ENCODE measurements around the gene RNPS1. TPM values are rescaled to one million over a fixed set of nuclear protein-coding genes. Genes with fewer than 3 reads are reported as not detected.
"Not testable (repeated sequence)": the region's sequence is repeated elsewhere in the genome, so short reads cannot be mapped to it uniquely, and the experiment has no call there.

The RNPS1 gene
- total RNA-seq, 1 donor from 2014 or later, result 369 TPM

GRCh38 chr16:2243781-2244180 lies 24.1 kb downstream of the RNPS1 start:
- H3K4me3 Mint-ChIP-seq (ENCODE audit: low read depth), result no peak overlapping the region
- no peaks in the 10 kb centered on the region for H3K4me1 Mint-ChIP-seq (ENCODE audit: low read depth)
- intact Hi-C loops (cut with micrococcal nuclease), result no loop called here
- H3K27ac Mint-ChIP-seq, result no peak overlapping the region
- H3K27me3 Mint-ChIP-seq (ENCODE audit: low read depth), result no peaks in the 10 kb centered on the region
- no peak for DNase-seq (ENCODE audit: low spot score)
- H3K36me3 Mint-ChIP-seq (ENCODE audit: low read depth), result peaks cover 15% of the 10 kb centered on the region
- H3K9me3 Mint-ChIP-seq, result no peaks in the 10 kb centered on the region

DNA sequence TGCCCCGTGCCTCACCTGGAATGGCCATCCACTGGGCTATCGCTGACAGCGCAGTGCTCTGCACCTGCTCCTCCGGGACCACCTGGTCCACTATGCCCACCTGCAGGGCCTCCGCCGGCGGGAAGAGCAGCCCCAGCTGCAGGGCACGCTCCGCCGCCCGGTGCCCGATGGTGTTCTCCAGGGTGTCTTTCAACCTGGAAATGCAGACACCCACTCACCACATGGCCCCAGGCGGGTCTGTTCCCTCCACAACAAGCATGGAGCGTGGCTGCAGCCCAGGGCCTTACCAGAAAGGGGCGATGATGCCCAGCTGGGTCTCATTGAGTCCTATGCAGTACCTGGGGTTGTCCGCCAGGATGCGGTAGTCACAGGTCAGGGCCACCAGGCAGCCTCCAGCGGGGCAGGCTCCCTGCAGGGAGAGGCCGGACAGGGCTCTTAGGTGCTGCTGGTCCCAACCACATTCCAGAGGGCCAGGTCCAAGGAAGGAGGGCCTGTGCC lies 24.8 kb downstream of the RNPS1 start:
- H3K9me3 Mint-ChIP-seq, result no peaks in the 10 kb centered on the region
- H3K27ac Mint-ChIP-seq, result no peak overlapping the region
- H3K27me3 Mint-ChIP-seq (ENCODE audit: low read depth), result no peaks in the 10 kb centered on the region
- intact Hi-C loops (cut with micrococcal nuclease), result no loop called here
- H3K4me1 Mint-ChIP-seq (ENCODE audit: low read depth), result no peaks in the 10 kb centered on the region
- H3K36me3 Mint-ChIP-seq (ENCODE audit: low read depth), result peaks cover 15% of the 10 kb centered on the region
- no peak overlapping the region for H3K4me3 Mint-ChIP-seq (ENCODE audit: low read depth)
- DNase-seq (ENCODE audit: low spot score), result no peak

DNA sequence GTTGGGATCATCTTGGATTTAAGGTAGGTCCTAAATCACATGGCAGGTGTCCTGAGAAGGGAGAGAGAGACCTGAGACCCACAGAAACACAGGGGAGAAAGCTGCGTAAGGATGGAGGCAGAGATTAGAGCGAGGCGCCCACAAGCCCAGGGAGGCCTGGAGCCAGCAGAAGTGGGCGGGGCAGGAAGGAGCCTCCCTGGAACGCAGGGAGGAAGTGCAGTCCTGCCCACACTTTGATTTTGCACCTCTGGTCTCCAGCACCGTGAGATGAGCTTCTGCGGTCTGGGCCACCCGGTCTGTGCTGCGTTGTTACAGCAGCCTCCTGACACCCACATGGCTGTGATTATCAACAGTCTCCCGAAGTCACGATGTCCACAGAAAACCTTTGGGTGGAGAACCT lies 25.3 kb downstream of the RNPS1 start:
- peaks cover 15% of the 10 kb centered on the region for H3K36me3 Mint-ChIP-seq (ENCODE audit: low read depth)
- no peaks in the 10 kb centered on the region for H3K4me1 Mint-ChIP-seq (ENCODE audit: low read depth)
- intact Hi-C loops (cut with micrococcal nuclease), result no loop called here
- no peaks in the 10 kb centered on the region for H3K27me3 Mint-ChIP-seq (ENCODE audit: low read depth)
- no peak overlapping the region for H3K27ac Mint-ChIP-seq
- H3K9me3 Mint-ChIP-seq, result no peaks in the 10 kb centered on the region
- DNase-seq (ENCODE audit: low spot score), result no peak
- no peak overlapping the region for H3K4me3 Mint-ChIP-seq (ENCODE audit: low read depth)

DNA sequence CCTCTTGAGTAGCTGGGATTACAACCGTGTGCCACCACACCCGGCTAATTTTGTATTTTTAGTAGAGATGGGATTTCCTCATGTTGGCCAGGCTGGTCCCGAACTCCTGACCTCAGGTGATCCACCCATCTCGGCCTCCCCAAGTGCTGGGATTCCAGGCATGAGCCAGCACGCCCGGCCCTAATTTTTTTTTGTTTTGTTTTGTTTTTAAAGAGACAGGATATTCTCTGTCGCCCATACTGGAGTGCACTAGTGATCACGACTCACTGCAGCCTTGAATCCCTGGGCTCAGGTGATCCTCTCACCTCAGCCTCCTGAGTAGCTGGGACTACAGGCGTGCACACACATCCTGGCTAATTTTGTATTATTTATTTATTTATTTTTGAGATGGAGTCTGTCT lies 27.6 kb downstream of the RNPS1 start:
- intact Hi-C loops (cut with micrococcal nuclease); H3K4me1 Mint-ChIP-seq (ENCODE audit: low read depth); H3K27ac Mint-ChIP-seq; H3K27me3 Mint-ChIP-seq (ENCODE audit: low read depth); DNase-seq (ENCODE audit: low spot score); H3K9me3 Mint-ChIP-seq; H3K4me3 Mint-ChIP-seq (ENCODE audit: low read depth): not testable (repeated sequence)
- H3K36me3 Mint-ChIP-seq (ENCODE audit: low read depth), result peaks cover 10% of the 10 kb centered on the region

DNA sequence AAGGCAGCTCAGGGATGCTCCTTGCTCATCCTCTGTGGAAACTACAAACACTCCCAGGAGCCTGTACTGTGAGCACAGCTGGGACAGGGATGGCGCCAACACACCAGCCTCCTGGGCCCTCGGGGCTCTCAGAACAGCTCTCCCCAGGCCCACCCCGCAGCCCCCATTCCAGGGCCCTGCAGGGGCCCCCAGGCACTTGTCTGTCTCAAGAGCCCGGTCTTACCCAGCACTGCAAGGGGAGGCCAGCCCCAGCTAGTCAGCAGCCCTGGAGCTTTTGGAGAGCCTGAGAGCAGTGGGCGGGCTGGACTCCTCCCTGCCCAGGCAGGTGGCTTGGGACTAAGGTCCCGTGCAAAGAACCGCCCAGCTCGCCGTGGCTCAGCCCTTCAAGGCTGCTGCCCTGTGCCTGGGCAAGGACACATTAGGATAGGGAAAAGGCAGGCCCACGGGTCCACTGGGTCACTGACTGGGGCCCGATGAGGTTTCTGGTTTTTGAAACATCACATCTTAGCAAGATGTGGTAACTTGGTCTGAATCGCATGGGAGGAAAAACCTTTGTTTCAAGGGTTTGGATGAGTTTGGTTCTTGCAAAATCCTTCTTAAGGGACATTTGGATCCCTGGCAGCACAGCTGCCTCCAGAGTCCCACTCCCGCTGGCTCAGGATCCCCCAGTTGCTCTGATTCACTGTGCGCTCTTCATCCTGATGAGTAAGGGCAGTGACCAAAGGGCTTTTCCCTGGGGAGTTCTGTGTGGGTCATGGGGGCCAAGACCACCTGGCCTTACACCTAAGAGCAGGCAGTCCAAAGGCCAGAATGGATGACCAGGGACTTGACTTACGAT lies 28.9 kb downstream of the RNPS1 start:
- Mint-ChIP-seq H3K9me3 (no peaks in the 10 kb centered on the region), H3K36me3 (ENCODE audit: low read depth) (peaks cover 15% of the 10 kb centered on the region), H3K27me3 (ENCODE audit: low read depth) (no peaks in the 10 kb centered on the region), H3K4me1 (ENCODE audit: low read depth) (no peaks in the 10 kb centered on the region), H3K27ac (no peak overlapping the region), H3K4me3 (ENCODE audit: low read depth) (no peak overlapping the region)
- intact Hi-C loops (cut with micrococcal nuclease), result no loop called here
- DNase-seq (ENCODE audit: low spot score), result no peak

- no peak overlapping the region for H3K4me3 Mint-ChIP-seq (ENCODE audit: low read depth)
- intact Hi-C loops (cut with micrococcal nuclease), result no loop called here
- no peak for DNase-seq (ENCODE audit: low spot score)
- peaks cover 15% of the 10 kb centered on the region for H3K36me3 Mint-ChIP-seq (ENCODE audit: low read depth)
- no peaks in the 10 kb centered on the region for H3K4me1 Mint-ChIP-seq (ENCODE audit: low read depth)
- no peaks in the 10 kb centered on the region for H3K9me3 Mint-ChIP-seq
- no peak overlapping the region for H3K27ac Mint-ChIP-seq
- no peaks in the 10 kb centered on the region for H3K27me3 Mint-ChIP-seq (ENCODE audit: low read depth)
These were observed 29.6 kb downstream of the RNPS1 start for GRCh38 chr16:2238150-2238837.

DNA sequence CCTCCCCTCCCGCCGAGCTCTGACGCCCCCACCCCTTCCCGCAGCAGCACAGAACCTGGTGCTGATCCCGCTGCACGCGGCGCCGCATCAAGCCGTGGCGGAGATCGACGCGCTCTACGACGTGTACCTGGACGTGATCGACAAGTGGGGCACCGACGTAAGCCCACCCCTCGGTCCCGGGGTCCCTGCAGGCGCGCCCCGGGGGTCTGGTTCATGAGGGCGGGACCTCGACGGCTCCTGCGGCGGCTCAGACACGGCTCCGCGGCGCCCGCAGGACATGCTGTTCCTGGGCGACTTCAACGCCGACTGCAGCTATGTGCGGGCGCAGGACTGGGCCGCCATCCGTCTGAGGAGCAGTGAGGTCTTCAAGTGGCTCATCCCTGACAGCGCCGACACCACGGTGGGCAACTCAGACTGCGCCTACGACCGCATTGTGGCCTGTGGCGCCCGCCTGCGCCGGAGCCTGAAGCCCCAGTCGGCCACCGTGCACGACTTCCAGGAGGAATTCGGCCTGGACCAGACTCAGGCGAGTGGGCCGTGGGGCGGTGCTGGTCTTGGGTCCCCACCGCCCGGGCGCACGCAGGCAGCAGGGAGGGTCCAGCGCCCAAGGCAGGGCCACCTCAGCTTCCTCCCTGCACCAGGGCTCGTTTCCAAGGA lies 30.3 kb downstream of the RNPS1 start:
- intact Hi-C loops (cut with micrococcal nuclease), result no loop called here
- Mint-ChIP-seq H3K27ac (no peak overlapping the region), H3K4me1 (ENCODE audit: low read depth) (no peaks in the 10 kb centered on the region), H3K4me3 (ENCODE audit: low read depth) (no peak overlapping the region), H3K36me3 (ENCODE audit: low read depth) (peaks cover 15% of the 10 kb centered on the region), H3K27me3 (ENCODE audit: low read depth) (no peaks in the 10 kb centered on the region), H3K9me3 (no peaks in the 10 kb centered on the region)
- DNase-seq (ENCODE audit: low spot score), result no peak

DNA sequence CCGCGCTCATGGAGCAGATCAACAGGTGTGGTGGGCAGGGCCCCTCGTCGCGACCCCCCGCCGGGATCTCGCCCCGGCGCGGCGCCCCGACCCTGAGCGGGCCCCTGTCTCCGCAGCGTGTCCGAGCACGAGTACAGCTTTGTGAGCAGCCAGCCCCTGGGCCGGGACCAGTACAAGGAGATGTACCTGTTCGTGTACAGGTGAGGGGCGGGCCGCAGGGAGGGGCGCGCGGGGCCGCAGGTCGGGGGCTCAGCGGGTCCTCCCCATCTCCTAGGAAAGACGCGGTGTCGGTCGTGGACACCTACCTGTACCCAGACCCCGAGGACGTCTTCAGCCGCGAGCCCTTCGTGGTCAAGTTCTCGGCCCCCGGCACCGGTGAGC lies 30.8 kb downstream of the RNPS1 start:
- intact Hi-C loops (cut with micrococcal nuclease), result no loop called here
- Mint-ChIP-seq H3K4me1 (ENCODE audit: low read depth) (no peaks in the 10 kb centered on the region), H3K27ac (no peak overlapping the region)

GRCh38 chr16:2236337-2237101 lies 31.4 kb downstream of the RNPS1 start, which contains the start of gene DNASE1L2:
TSS of gene DNASE1L2 (plus strand) at chr16:2236444. CDS start at chr16:2236817, 373 bp downstream.
- peaks cover 11% of the 10 kb centered on the region for H3K36me3 Mint-ChIP-seq (ENCODE audit: low read depth)
- intact Hi-C loops (cut with micrococcal nuclease), result no loop called here
- H3K4me1 Mint-ChIP-seq (ENCODE audit: low read depth), result no peaks in the 10 kb centered on the region
- DNase-seq (ENCODE audit: low spot score), result no peak
- H3K9me3 Mint-ChIP-seq, result no peaks in the 10 kb centered on the region
- H3K27ac Mint-ChIP-seq, result no peak within 1 kb of the TSS
- H3K27me3 Mint-ChIP-seq (ENCODE audit: low read depth), result no peaks in the 10 kb centered on the region
- H3K4me3 Mint-ChIP-seq (ENCODE audit: low read depth), result no peak within 1 kb of the TSS

More for the DNA sequence above, 30.8 kb downstream of the RNPS1 start:
- DNase-seq (ENCODE audit: low spot score), result no peak
- peaks cover 11% of the 10 kb centered on the region for H3K36me3 Mint-ChIP-seq (ENCODE audit: low read depth)
- no peak overlapping the region for H3K4me3 Mint-ChIP-seq (ENCODE audit: low read depth)
- no peaks in the 10 kb centered on the region for H3K27me3 Mint-ChIP-seq (ENCODE audit: low read depth)
- H3K9me3 Mint-ChIP-seq, result no peaks in the 10 kb centered on the region

DNA sequence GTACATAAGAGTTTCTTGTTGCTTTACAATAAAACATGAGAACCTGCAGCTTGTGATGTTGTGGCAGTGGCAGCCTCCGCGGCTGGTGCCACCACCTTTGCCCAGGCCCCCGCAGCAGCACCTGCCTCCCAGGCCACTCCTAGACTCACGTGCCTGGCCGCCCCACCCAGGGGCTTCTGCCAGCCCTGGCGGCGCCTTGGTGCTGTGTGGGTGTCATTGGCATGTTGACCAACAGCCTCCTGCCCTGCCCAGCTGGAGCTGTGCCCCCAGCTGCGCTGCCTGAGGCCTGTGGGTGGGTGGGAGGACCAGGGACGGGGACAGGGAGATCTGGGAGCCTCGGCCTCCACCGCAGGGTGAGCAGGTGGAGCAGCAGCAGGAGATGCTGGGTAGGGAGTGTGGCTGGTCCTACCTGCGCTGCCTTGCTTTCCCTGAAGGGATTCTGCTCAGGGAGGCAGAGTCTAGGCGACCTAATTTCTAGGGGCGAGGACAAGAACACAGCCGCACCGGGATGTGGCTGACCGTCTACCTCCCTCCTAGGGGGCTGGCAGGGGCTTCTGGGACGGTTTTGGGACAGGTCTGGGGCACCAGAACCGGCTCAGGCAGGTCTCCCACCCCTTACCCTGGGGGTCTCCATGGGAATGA lies 32.1 kb downstream of the RNPS1 start:
- H3K9me3 Mint-ChIP-seq, result no peaks in the 10 kb centered on the region
- H3K36me3 Mint-ChIP-seq (ENCODE audit: low read depth), result peaks cover 11% of the 10 kb centered on the region
- H3K4me1 Mint-ChIP-seq (ENCODE audit: low read depth), result no peaks in the 10 kb centered on the region
- intact Hi-C loops (cut with micrococcal nuclease), result no loop called here
- no peaks in the 10 kb centered on the region for H3K27me3 Mint-ChIP-seq (ENCODE audit: low read depth)
- H3K27ac Mint-ChIP-seq, result no peak overlapping the region
- no peak overlapping the region for H3K4me3 Mint-ChIP-seq (ENCODE audit: low read depth)
- no peak for DNase-seq (ENCODE audit: low spot score)

DNA sequence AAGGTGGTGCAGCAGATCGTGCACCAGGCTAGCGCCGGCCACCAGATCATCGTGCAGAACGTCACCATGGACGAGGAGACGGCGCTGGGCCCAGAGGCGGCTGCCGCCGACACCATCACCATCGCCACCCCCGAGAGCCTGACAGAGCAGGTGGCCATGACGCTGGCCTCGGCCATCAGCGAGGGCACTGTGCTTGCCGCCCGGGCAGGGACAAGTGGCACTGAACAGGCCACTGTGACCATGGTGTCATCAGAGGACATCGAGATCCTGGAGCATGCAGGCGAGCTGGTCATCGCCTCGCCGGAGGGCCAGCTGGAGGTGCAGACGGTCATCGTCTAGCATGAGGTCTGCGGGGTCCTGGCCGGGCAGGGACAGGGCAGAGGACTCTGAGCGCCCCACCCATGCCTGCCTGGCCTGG lies 32.7 kb downstream of the RNPS1 start:
- H3K4me1 Mint-ChIP-seq (ENCODE audit: low read depth), result no peaks in the 10 kb centered on the region
- no peak overlapping the region for H3K4me3 Mint-ChIP-seq (ENCODE audit: low read depth)
- intact Hi-C loops (cut with micrococcal nuclease), result no loop called here

GRCh38 chr16:2234813-2235170 lies 33.1 kb downstream of the RNPS1 start:
- Mint-ChIP-seq H3K4me1 (ENCODE audit: low read depth) (no peaks in the 10 kb centered on the region), H3K4me3 (ENCODE audit: low read depth) (no peak overlapping the region), H3K36me3 (ENCODE audit: low read depth) (peaks cover 16% of the 10 kb centered on the region), H3K27me3 (ENCODE audit: low read depth) (no peaks in the 10 kb centered on the region), H3K27ac (no peak overlapping the region), H3K9me3 (no peaks in the 10 kb centered on the region)
- no peak for DNase-seq (ENCODE audit: low spot score)
- intact Hi-C loops (cut with micrococcal nuclease), result no loop called here

More for the DNA sequence above, 32.7 kb downstream of the RNPS1 start:
- no peaks in the 10 kb centered on the region for H3K27me3 Mint-ChIP-seq (ENCODE audit: low read depth)
- DNase-seq (ENCODE audit: low spot score), result no peak
- H3K9me3 Mint-ChIP-seq, result no peaks in the 10 kb centered on the region
- H3K36me3 Mint-ChIP-seq (ENCODE audit: low read depth), result peaks cover 12% of the 10 kb centered on the region
- H3K27ac Mint-ChIP-seq, result no peak overlapping the region

Measured in activated T-helper 2 cell treated with anti-CD3 and anti-CD28 coated beads, Interferon-gamma antibody, Interleukin-2, Interleukin-4, amounts not matched to agents 10 μg/mL and 5 μg/mL and 100 μg/mL, durations not matched to agents 14 hours and 24 hours and 36 hours (primary cell).